ENCODE results near the gene LRG1. TPM values are rescaled to one million over a fixed set of nuclear protein-coding genes. Genes with fewer than 3 reads are reported as not detected.
A peak's percentile ranks its signal among the peaks of the same experiment; 100 is the strongest.

The LRG1 gene
- total and polyA plus RNA-seq, 9 of the 15 experiments (the other 6 are each of a cell fraction or from before 2014, with no cell fraction given), result 1.5 to 11.9 (median 8.7) TPM

DNA sequence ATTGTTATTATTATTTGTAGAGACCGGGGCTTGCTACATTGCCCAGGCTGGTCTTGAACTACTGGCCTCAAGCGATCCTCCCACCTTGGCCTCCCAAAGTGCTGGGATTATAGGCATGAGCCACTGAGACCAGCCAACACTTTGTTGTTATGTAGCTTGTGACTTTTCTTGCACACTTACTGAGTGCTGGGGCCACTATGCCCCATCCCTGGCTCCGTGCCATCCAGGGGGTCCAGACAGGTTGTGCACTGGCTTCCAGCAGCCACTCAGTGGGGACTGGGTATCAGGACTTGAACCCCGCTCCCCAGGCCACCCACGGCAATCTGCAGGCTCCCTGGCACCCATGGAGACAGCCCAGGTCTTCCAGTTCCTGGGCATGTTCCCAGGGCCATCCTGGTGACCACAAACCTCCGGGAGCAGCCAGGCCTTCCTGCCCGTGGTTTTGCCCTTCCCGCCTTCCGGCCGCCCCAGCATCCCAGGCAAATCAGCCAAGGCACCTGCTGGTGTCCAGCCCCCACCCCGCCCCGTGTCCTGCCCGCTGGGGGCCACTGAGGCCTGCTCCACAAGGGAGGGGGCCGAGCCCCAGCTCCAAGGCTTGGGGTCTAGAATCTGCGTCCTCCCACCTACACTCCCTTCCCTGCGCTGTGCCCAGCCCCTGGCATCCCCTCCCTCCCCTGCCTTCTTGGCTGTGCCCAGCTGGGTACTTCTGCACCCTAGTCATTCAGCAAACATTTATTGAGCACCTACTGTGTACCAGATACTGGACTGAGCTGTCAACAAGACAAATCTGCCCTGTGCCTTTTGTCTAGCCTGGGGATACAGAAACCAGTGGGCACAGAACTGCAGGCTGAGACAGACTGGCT lies 43.4 kb upstream of the LRG1 start:
- in situ Hi-C loops (cut with MboI), result no loop called here
- Histone ChIP-seq H2AFZ (ENCODE audit: low read depth, low read length) (no peak overlapping the region), H3K27me3 (ENCODE audit: control insufficient read depth in 2 of 2, insufficient read depth in 2 of 2, low read length in 2 of 2) (no peaks in the 10 kb centered on the region), H3K9ac (ENCODE audit: insufficient read depth in 1 of 2, low read depth in 2 of 2, low read length in 2 of 2) (no peak overlapping the region), H3K27ac (ENCODE audit: extremely low read depth, low read depth, low read length) (no peak overlapping the region), H3K4me3 (no peak overlapping the region), H3K79me2 (ENCODE audit: control insufficient read depth, insufficient read depth, low read length) (no peaks in the 10 kb centered on the region), H3K4me1 (replicated peaks in 1 of 2; ENCODE audit: control insufficient read depth in 2 of 2, insufficient read depth in 2 of 2, low read length in 2 of 2) (peaks cover 8 to 46% of the 10 kb centered on the region in 2 experiments; a peak in 3 of 5 replicates), H3K36me3 (ENCODE audit: control insufficient read depth, insufficient read depth, low read length) (no peaks in the 10 kb centered on the region), H3K9me1 (ENCODE audit: control insufficient read depth, insufficient read depth, low read length) (no peaks in the 10 kb centered on the region), H3K9me3 (replicated peaks; ENCODE audit: control insufficient read depth, insufficient read depth, low read depth, low read length) (no peaks in the 10 kb centered on the region), H3K4me2 (ENCODE audit: insufficient read depth, low read length) (no peak overlapping the region), H4K20me1 (replicated peaks; ENCODE audit: control insufficient read depth, insufficient read depth, low read length) (peaks cover 4% of the 10 kb centered on the region)
- POLR2A ChIA-PET, result interaction anchor here (0.5 kb wide), 1 partner anchor 14 kb away, joined by 3 read pairs; no protein-coding TSS in a partner anchor
- no TSS peak for BruUV-seq (replicated peaks)
- no peak for ATAC-seq
- FAIRE-seq, result no peak
- WGBS (ENCODE audit: insufficient coverage, low coverage, missing lambda C conversion rate), result 40% methylated on average over 7 of the region's 16 CpGs
- CTCF ChIA-PET (ENCODE audit: low intra/inter-chr PET ratio), result no interaction called here
- DNase-seq (ENCODE audit: extremely low read depth in 1 of 4, low spot score in 3 of 4), result no peak
- no peak for TF ChIP-seq EHMT2 (IDR thresholded peaks at IDR 0.05)
- TF ChIP-seq, protein P1, sequence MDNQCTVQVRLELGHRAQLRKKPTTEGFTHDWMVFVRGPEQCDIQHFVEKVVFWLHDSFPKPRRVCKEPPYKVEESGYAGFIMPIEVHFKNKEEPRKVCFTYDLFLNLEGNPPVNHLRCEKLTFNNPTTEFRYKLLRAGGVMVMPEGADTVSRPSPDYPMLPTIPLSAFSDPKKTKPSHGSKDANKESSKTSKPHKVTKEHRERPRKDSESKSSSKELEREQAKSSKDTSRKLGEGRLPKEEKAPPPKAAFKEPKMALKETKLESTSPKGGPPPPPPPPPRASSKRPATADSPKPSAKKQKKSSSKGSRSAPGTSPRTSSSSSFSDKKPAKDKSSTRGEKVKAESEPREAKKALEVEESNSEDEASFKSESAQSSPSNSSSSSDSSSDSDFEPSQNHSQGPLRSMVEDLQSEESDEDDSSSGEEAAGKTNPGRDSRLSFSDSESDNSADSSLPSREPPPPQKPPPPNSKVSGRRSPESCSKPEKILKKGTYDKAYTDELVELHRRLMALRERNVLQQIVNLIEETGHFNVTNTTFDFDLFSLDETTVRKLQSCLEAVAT (IDR thresholded peaks at IDR 0.05), result no peak
- TF ChIP-seq FOS (IDR thresholded peaks at IDR 0.05; ENCODE audit: extremely low read depth, insufficient read length), result no peak
- peak; percentile 92 for TF ChIP-seq ZNF121 (CRISPR knock-in tag; conservative IDR thresholded peaks at IDR 0.05)
- no peak for TF ChIP-seq HDAC6 (IDR thresholded peaks at IDR 0.05; ENCODE audit: low read depth, low read length)
- TF ChIP-seq ZKSCAN8 (CRISPR knock-in tag; IDR thresholded peaks at IDR 0.05), result peak; percentile 93
- no peak for TF ChIP-seq HNRNPK (IDR thresholded peaks at IDR 0.05; ENCODE audit: low read depth, low read length, poor library complexity, severe bottlenecking)
- peak; percentile 85 for TF ChIP-seq NFIC (IDR thresholded peaks at IDR 0.05)
- TF ChIP-seq RBM25 (IDR thresholded peaks at IDR 0.05; ENCODE audit: low read depth, low read length, severe bottlenecking), result peak; percentile 24
- peak in 1 of 2 experiments; percentile 40; a peak in 2 of 4 replicates for TF ChIP-seq KDM1A (IDR thresholded peaks at IDR 0.05)
- TF ChIP-seq BCOR (IDR thresholded peaks at IDR 0.05), result peak; percentile 7; the same call in 1 of the 2 replicates
- intact Hi-C loops (cut with micrococcal nuclease), result no loop called here
